KMS-11 (cell line): ENCODE data around the gene TTC28.

Experiments used
- H2AFZ ChIP-seq: fragments of 200-600 bp; sonication (generic); 2 replicates; pipeline ENCODE4 v1.6.1; 2016; ENCODE audit warnings: antibody characterized with exemption, mixed run types, low read depth
- H3K27ac ChIP-seq: fragments of 200-600 bp; sonication (generic); 2 replicates; pipeline ENCODE4 v1.6.1; 2016; ENCODE audit warnings: mild to moderate bottlenecking, mixed run types
- H3K27me3 ChIP-seq: fragments of 200-600 bp; sonication (generic); 2 replicates; pipeline ENCODE4 v1.6.1; 2017; ENCODE audit warnings: mild to moderate bottlenecking, low read depth, mixed run types, moderate library complexity; ENCODE audit not compliant: insufficient read depth
- H3K36me3 ChIP-seq: fragments of 200-600 bp; sonication (generic); 2 replicates; pipeline ENCODE4 v1.6.1; 2017; ENCODE audit warnings: mild to moderate bottlenecking, mixed run types; ENCODE audit not compliant: insufficient read depth
- H3K4me1 ChIP-seq: fragments of 200-600 bp; sonication (generic); 2 replicates; pipeline ENCODE4 v1.6.1; 2016; ENCODE audit warnings: mild to moderate bottlenecking, low read depth, mixed run types; ENCODE audit not compliant: poor library complexity, severe bottlenecking
- H3K4me2 ChIP-seq: fragments of 200-600 bp; sonication (generic); 2 replicates; pipeline ENCODE4 v1.7.0; 2016; ENCODE audit warnings: mild to moderate bottlenecking, mixed run types
- H3K4me3 ChIP-seq: fragments of 200-600 bp; sonication (generic); IDR thresholded peaks from 2 replicates; pipeline ENCODE4 v1.6.1; 2017; ENCODE audit warnings: low read depth, low read length, mixed read lengths; ENCODE audit not compliant: insufficient read depth
- H3K79me2 ChIP-seq: fragments of 200-600 bp; sonication (generic); 2 replicates; pipeline ENCODE4 v1.6.1; 2016; ENCODE audit warnings: low read depth, mixed run types; ENCODE audit not compliant: insufficient read depth
- H3K9ac ChIP-seq: fragments of 200-600 bp; sonication (generic); 2 replicates; pipeline ENCODE4 v1.6.1; 2016; ENCODE audit warnings: mild to moderate bottlenecking, mixed run types
- H4K20me1 ChIP-seq: fragments of 200-600 bp; sonication (generic); 2 replicates; pipeline ENCODE4 v1.6.1; 2016; ENCODE audit warnings: mild to moderate bottlenecking, mixed run types; ENCODE audit not compliant: insufficient read depth
- TF ChIP-seq, protein P1 (sequence below): fragments of 200-600 bp; sonication (generic); conservative IDR thresholded peaks from 2 replicates; pipeline ENCODE4 v1.6.1; 2017; ENCODE audit warnings: low read depth, mild to moderate bottlenecking, antibody characterized with exemption, low read length, moderate library complexity, mixed read lengths

Gene TTC28

DNA sequence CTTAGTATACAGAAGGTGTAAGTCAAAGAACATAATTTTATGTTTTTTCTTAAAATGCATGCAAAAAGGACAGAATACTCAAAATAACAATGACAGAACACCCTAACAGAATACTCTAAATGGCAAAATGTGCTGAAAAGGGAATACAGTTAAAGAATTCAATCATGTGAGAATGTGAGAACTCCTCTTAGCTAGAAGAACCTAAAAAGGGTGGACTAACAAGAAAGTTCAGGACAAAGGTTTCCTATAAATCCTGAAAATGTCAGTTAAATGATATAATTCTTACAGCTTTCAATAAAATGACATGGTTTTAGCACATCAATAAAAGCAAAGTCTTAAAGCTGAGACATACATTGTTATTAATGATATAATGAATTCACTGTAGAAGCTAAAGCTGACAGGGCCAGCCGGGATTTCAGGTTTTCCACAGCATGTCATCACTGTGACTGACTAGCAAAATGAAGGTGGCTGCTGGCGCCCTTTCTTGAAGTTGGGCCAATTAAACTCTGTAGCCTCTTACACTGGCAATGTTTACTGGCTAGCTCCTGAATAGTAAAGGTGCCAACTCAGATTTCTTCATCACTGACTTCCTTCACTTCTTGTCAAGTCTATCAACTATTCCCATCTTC is 244.4 kb downstream of the TTC28 start:
- Histone ChIP-seq H2AFZ (no peak overlapping the region), H3K4me3 (no peak overlapping the region), H3K27me3 (no peaks in the 10 kb centered on the region), H3K79me2 (no peaks in the 10 kb centered on the region), H3K4me2 (no peak overlapping the region), H3K27ac (no peak overlapping the region), H4K20me1 (no peaks in the 10 kb centered on the region), H3K9ac (no peak overlapping the region), H3K36me3 (no peaks in the 10 kb centered on the region), H3K4me1 (no peaks in the 10 kb centered on the region)
- TF ChIP-seq, protein P1, sequence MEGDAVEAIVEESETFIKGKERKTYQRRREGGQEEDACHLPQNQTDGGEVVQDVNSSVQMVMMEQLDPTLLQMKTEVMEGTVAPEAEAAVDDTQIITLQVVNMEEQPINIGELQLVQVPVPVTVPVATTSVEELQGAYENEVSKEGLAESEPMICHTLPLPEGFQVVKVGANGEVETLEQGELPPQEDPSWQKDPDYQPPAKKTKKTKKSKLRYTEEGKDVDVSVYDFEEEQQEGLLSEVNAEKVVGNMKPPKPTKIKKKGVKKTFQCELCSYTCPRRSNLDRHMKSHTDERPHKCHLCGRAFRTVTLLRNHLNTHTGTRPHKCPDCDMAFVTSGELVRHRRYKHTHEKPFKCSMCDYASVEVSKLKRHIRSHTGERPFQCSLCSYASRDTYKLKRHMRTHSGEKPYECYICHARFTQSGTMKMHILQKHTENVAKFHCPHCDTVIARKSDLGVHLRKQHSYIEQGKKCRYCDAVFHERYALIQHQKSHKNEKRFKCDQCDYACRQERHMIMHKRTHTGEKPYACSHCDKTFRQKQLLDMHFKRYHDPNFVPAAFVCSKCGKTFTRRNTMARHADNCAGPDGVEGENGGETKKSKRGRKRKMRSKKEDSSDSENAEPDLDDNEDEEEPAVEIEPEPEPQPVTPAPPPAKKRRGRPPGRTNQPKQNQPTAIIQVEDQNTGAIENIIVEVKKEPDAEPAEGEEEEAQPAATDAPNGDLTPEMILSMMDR: no peak

- Histone ChIP-seq H4K20me1 (no peaks in the 10 kb centered on the region), H3K4me3 (no peak overlapping the region), H3K36me3 (no peaks in the 10 kb centered on the region), H3K4me1 (no peaks in the 10 kb centered on the region), H3K27me3 (no peaks in the 10 kb centered on the region), H3K27ac (no peak overlapping the region), H3K79me2 (no peaks in the 10 kb centered on the region), H2AFZ (no peak overlapping the region), H3K4me2 (no peak overlapping the region), H3K9ac (no peak overlapping the region)
- TF ChIP-seq, protein P1: no peak
Measured at GRCh38 chr22:28430466-28431025, 249.1 kb downstream of the TTC28 start.

DNA sequence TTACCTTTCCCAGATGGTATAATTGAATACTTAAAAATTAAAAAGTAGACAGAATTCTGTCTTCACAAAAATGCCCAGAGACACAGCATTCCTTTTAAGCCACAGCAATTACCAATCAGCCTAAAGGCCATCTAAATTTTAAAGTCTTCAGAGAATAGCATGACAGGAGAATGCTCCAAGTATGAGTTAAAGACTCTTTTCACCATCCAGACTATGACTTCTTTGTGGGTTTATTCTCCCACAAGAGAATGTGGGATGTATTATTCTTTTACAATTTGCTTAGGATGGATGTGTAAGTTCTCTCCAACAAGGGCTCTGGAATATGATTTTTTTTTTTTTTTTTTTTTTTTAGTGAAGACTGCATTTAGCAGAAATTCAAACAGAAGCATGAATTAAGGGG is 249.9 kb downstream of the TTC28 start:
- H3K9ac ChIP-seq: no peak overlapping the region
- H3K27me3 ChIP-seq: no peaks in the 10 kb centered on the region
- H4K20me1 ChIP-seq: no peaks in the 10 kb centered on the region
- no peak overlapping the region for H3K4me3 ChIP-seq
- no peak overlapping the region for H2AFZ ChIP-seq
- no peaks in the 10 kb centered on the region for H3K36me3 ChIP-seq
- H3K4me1 ChIP-seq: no peaks in the 10 kb centered on the region
- no peaks in the 10 kb centered on the region for H3K79me2 ChIP-seq
- H3K27ac ChIP-seq: no peak overlapping the region
- H3K4me2 ChIP-seq: no peak overlapping the region
- TF ChIP-seq, protein P1: no peak

- Histone ChIP-seq H3K9ac (no peak overlapping the region), H4K20me1 (no peaks in the 10 kb centered on the region), H3K4me2 (no peak overlapping the region), H3K27ac (no peak overlapping the region), H3K36me3 (no peaks in the 10 kb centered on the region), H3K27me3 (no peaks in the 10 kb centered on the region), H3K4me3 (no peak overlapping the region), H3K79me2 (no peaks in the 10 kb centered on the region), H3K4me1 (no peaks in the 10 kb centered on the region), H2AFZ (no peak overlapping the region)
- TF ChIP-seq, protein P1: no peak
Measured at GRCh38 chr22:28428271-28428670, 251.4 kb downstream of the TTC28 start.
